Loucy (cell line): ENCODE measurements around the gene TPSD1.

Experiments
- CTCF ChIP-seq: fragments of 200-600 bp; sonication (generic); conservative IDR thresholded peaks from 2 replicates; pipeline ENCODE4 v1.5.1; 2014; ENCODE audit warnings: mild to moderate bottlenecking, antibody characterized with exemption, low read length
- EZH2phosphoT487 ChIP-seq: fragments of 200-600 bp; IDR thresholded peaks from 2 replicates; pipeline ENCODE4 v1.6.1; 2018; ENCODE audit warnings: antibody characterized with exemption, mild to moderate bottlenecking, moderate library complexity, borderline replicate concordance

- TF ChIP-seq CTCF (no peak), EZH2phosphoT487 (no peak)
Measured at GRCh38 chr16:1277617-1278282, 21.9 kb downstream of the TPSD1 start.
